NT2/D1 (cell line): ENCODE measurements around the gene WWTR1.

ENCODE experiments used
- YY1 ChIP-seq: IDR thresholded peaks from 2 replicates; pipeline ENCODE4 v1.6.1; 2011; ENCODE audit not compliant: insufficient read length, insufficient read depth
- ZNF274 ChIP-seq: IDR thresholded peaks from 2 replicates; pipeline ENCODE4 v1.6.1; 2011; ENCODE audit warnings: mild to moderate bottlenecking, low read depth, low read length

- no peak for TF ChIP-seq YY1
- no peak for TF ChIP-seq ZNF274
Observed at GRCh38 chr3:149547954-149548668, 109.7 kb downstream of the WWTR1 start.
